ENCODE measurements around the gene TRMO.
"Not testable (repeated sequence)": the region's sequence is repeated elsewhere in the genome, so short reads cannot be mapped to it uniquely, and the experiment has no call there.

TRMO gene

GRCh38 chr9:97945470-97945869 lies 23.2 kb upstream of the TRMO start:
- H3K4me1 Mint-ChIP-seq, H3K27ac Mint-ChIP-seq, H3K36me3 Mint-ChIP-seq, H3K4me3 Mint-ChIP-seq, H3K27me3 Mint-ChIP-seq, H3K9me3 Mint-ChIP-seq: not testable (repeated sequence)

GRCh38 chr9:97944612-97945011 lies 22.3 kb upstream of the TRMO start:
- H3K36me3 Mint-ChIP-seq, result no peaks in the 10 kb centered on the region
- no peak overlapping the region for H3K27ac Mint-ChIP-seq
- H3K4me3 Mint-ChIP-seq, result no peak overlapping the region
- H3K27me3 Mint-ChIP-seq, result no peaks in the 10 kb centered on the region
- H3K9me3 Mint-ChIP-seq, result no peaks in the 10 kb centered on the region
- no peaks in the 10 kb centered on the region for H3K4me1 Mint-ChIP-seq

DNA sequence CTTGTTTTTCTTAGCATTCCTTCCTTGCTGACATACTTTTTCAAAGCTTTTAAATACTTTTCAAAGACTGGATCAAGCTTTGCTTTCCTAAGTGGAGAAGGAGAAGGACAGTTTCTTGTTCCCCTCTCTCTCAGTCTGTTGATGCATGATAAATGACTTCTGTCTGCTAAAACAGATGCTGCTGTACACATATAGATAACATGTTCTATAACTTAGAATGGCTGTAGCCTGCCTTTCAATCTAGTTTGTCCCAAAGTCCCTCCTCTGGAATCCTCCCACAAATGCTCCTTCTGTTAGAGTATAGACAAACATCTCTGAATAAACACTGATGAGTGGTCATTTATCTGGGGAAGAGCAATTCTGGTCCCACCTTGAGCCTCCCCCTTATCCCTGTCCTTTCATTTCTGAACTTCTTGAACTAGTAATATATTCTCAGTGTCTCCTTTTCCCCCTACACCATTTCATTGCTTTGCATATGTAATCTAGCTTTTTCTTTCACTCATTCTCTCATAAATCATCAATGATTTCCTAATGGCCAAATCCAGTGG lies 21.1 kb upstream of the TRMO start:
- H3K4me3 Mint-ChIP-seq, result no peak overlapping the region
- no peak overlapping the region for H3K27ac Mint-ChIP-seq
- peaks cover 8% of the 10 kb centered on the region for H3K4me1 Mint-ChIP-seq
- no peaks in the 10 kb centered on the region for H3K9me3 Mint-ChIP-seq
- no peaks in the 10 kb centered on the region for H3K27me3 Mint-ChIP-seq
- no peaks in the 10 kb centered on the region for H3K36me3 Mint-ChIP-seq

GRCh38 chr9:97941323-97941722 lies 19.0 kb upstream of the TRMO start:
- no peaks in the 10 kb centered on the region for H3K27me3 Mint-ChIP-seq
- no peak overlapping the region for H3K4me3 Mint-ChIP-seq
- H3K4me1 Mint-ChIP-seq, result peaks cover 25% of the 10 kb centered on the region
- no peaks in the 10 kb centered on the region for H3K36me3 Mint-ChIP-seq
- H3K9me3 Mint-ChIP-seq, result no peaks in the 10 kb centered on the region
- no peak overlapping the region for H3K27ac Mint-ChIP-seq

DNA sequence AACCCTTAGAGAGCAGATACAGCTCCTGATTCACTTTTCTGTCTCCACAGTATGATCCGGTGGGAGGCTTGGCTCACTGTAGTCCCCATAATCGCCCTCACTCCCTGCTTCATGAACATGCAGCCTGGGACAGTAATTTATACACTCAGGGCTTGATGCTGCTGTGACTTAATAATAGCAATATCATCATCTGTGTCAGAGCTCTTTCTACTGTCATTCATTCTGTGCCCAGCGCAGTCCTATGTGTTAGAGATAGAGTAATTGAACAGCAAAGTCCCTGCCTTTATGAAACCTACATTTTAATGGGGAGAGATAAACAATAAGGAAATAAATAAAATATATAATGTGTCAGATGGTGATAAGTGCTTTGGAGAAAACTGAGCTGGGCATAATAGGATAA lies 18.4 kb upstream of the TRMO start:
- Mint-ChIP-seq H3K27ac (no peak overlapping the region), H3K4me1 (peaks cover 29% of the 10 kb centered on the region), H3K36me3 (no peaks in the 10 kb centered on the region), H3K4me3 (no peak overlapping the region), H3K27me3 (no peaks in the 10 kb centered on the region), H3K9me3 (no peaks in the 10 kb centered on the region)

DNA sequence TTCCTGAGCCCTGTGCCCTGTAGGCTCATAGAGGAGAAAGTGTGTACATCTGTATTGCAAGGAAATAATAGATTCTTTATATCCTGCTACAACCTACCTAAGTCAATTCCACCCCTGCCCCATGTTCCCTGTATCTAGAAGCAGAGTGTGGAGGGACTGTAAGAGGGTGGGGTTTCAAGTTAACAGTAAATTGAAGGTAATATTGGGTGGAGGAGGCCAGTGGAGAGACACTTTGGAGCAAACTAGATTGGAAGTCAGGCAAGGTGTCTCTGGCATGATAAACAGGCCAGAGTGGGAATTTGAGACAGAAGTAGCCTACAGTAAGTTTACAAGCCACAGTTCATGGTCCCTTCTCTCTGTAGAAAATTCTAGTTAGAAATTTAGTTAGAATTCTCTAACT lies 17.9 kb upstream of the TRMO start:
- Mint-ChIP-seq H3K4me1 (peaks cover 33% of the 10 kb centered on the region), H3K4me3 (no peak overlapping the region), H3K36me3 (no peaks in the 10 kb centered on the region), H3K27me3 (no peaks in the 10 kb centered on the region), H3K9me3 (no peaks in the 10 kb centered on the region), H3K27ac (no peak overlapping the region)

DNA sequence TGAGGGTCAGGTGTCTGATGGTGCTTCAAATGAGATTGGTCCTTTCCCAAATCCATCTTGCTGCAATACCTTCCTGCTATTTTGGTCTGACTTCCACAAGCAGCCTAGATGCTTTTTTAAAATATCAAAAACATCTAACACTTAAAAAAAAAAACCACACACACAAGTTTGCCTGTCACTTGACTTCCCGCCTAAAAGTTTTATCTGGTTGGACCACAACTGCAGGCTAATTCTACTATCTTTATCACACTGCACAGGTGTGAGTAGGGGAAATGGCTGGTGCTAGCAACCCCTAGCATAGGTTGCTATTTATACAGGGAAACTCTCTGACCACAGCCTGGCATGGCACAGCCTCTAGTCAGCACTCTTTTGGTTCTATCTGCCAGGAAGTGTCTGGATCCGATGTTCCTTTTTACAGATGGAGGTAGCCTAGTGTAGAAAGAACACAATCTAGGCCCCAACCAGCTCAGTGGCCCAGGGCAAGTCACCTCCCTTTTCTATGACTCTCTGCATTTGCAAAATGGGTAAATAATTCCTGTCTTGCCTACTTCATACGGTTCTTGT lies 15.9 kb upstream of the TRMO start, which contains the start of gene HEMGN:
Gene HEMGN, minus strand, starts transcription at position 92 of the 564 bp plus-strand sequence. Its CDS starts 36 bp downstream, at position 56.
- peak within 1 kb of the TSS; percentile 92 for H3K27ac Mint-ChIP-seq
- H3K9me3 Mint-ChIP-seq, result no peaks in the 10 kb centered on the region
- H3K27me3 Mint-ChIP-seq, result no peaks in the 10 kb centered on the region
- H3K4me1 Mint-ChIP-seq, result peaks cover 50% of the 10 kb centered on the region
- peak within 1 kb of the TSS; percentile 40 for H3K4me3 Mint-ChIP-seq
- H3K36me3 Mint-ChIP-seq, result no peaks in the 10 kb centered on the region

GRCh38 chr9:97936998-97937397 lies 14.7 kb upstream of the TRMO start:
- H3K4me1 Mint-ChIP-seq, result peaks cover 55% of the 10 kb centered on the region
- H3K27me3 Mint-ChIP-seq, result no peaks in the 10 kb centered on the region
- H3K4me3 Mint-ChIP-seq, result no peak overlapping the region
- no peak overlapping the region for H3K27ac Mint-ChIP-seq
- H3K36me3 Mint-ChIP-seq, result no peaks in the 10 kb centered on the region
- no peaks in the 10 kb centered on the region for H3K9me3 Mint-ChIP-seq

- Mint-ChIP-seq H3K9me3 (no peaks in the 10 kb centered on the region), H3K27ac (no peak overlapping the region), H3K4me1 (peaks cover 71% of the 10 kb centered on the region), H3K36me3 (no peaks in the 10 kb centered on the region), H3K4me3 (no peak overlapping the region), H3K27me3 (no peaks in the 10 kb centered on the region)
These were observed 13.0 kb upstream of the TRMO start for GRCh38 chr9:97935276-97935675.

GRCh38 chr9:97934321-97935115 lies 12.2 kb upstream of the TRMO start:
- Mint-ChIP-seq H3K9me3 (no peaks in the 10 kb centered on the region), H3K4me3 (no peak overlapping the region), H3K27ac (peak overlapping the region; percentile 41), H3K27me3 (no peaks in the 10 kb centered on the region), H3K4me1 (peaks cover 79% of the 10 kb centered on the region), H3K36me3 (no peaks in the 10 kb centered on the region)

DNA sequence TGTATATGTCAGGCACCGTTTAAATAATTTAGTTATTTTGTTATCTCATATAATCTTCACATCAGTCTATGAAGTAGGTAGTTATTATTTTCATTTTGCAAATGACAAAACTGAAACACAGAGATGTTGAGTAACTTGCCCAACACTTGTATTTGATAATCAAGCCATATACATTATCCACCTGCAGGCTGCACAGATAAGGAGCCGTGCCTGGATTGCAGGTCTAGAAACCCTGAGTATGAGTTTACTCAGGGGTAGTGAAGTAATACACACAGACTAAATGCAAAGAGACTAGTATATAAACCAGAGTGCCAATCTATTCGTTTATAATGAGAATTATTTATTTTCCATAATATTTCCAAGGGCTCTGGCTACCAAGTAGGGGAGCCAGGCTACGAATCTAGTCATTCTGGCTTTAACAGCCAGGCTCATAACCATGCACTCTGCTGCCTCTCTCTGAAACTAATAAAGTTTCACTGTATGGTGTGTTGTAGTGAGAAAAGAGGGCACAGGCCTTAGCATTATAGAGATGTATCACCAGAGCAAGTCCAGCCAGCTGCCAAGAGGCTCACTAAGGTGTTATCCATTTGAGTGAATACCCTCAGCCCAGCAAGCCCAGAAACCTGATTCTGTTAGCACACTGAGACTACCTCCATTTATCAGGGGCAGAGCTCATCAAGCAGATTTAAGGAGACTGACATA lies 11.1 kb upstream of the TRMO start:
- H3K36me3 Mint-ChIP-seq, result no peaks in the 10 kb centered on the region
- H3K4me1 Mint-ChIP-seq, result peaks cover 82% of the 10 kb centered on the region
- no peak overlapping the region for H3K4me3 Mint-ChIP-seq

GRCh38 chr9:97930972-97931371 lies 8.7 kb upstream of the TRMO start:
- Mint-ChIP-seq H3K27ac (peak overlapping the region; percentile 96), H3K36me3 (no peaks in the 10 kb centered on the region), H3K4me3 (peak overlapping the region; percentile 65), H3K4me1 (peaks cover 63% of the 10 kb centered on the region), H3K27me3 (no peaks in the 10 kb centered on the region), H3K9me3 (no peaks in the 10 kb centered on the region)

More for the DNA sequence above, 11.1 kb upstream of the TRMO start:
- Mint-ChIP-seq H3K9me3 (no peaks in the 10 kb centered on the region), H3K27ac (peak overlapping the region; percentile 8), H3K27me3 (no peaks in the 10 kb centered on the region)

DNA sequence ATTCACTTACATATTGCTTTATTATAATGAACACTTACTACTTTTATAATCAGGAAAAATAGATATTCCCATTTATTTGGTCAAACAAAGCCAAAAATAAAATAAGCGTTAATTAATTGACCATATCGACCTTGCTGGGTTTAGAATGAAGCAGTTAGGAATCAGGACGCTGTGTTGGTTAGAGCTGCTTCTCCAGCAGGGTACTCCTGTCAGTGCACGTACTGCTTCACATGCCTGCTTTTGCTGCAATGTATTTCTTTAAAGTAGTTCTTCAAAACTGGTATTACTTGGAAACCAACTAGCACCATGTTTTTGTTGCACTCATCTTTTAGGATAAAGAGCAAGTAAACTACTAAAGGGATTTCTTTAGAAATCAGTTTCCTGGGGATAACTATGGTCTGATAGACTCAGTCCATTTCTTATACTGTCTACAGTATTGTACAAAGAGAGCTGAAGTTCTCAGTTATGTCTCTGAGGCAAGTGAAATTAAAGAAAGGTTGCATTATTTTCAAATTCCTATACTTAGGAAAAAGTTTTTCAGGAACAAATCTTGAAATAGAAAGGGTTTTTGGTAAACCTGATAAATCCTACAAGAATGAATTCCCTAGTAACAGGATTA lies 6.8 kb upstream of the TRMO start:
- H3K27ac Mint-ChIP-seq, result peak overlapping the region; percentile 79
- H3K4me3 Mint-ChIP-seq, result peak overlapping the region; percentile 66
- H3K36me3 Mint-ChIP-seq, result no peaks in the 10 kb centered on the region
- no peaks in the 10 kb centered on the region for H3K27me3 Mint-ChIP-seq
- H3K4me1 Mint-ChIP-seq, result peaks cover 48% of the 10 kb centered on the region
- no peaks in the 10 kb centered on the region for H3K9me3 Mint-ChIP-seq

DNA sequence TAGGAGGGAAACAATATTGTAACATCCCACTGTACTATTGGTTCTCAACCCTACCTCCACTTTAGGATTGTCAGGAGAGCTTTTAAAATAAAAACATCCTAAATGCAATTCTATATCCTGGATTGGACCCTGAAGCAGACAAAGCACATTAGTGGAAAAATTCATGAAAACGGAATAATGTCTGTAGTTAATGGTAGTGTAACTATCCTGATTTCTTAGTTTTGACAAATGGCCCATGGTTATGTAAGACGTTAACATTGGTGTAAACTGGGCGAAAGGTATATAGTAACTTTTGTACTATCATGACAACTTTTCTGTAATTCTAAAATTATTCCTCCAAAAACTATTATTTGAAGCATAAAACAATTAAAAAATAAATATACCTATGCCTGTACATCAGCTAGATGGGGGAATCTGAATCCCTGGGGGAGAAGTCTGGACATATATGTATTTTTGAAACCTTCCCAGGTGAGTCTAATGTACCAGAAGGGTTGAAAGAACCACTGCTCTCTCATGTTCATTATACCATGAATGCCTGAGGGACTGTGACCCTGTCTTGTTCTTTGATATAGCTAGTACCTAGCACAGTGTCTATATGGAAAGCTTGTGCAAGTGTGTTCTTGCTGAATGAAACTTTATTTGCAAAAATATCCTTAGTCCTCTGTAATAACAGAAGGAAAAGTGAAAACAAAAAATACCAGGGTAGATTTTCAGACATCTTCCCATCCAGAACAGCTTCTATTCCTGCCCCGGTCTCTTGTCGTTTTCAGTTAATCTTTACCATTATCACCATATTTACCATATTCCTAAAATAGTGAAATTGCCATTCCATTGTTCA lies 3.4 kb upstream of the TRMO start:
- no peaks in the 10 kb centered on the region for H3K9me3 Mint-ChIP-seq

GRCh38 chr9:97924386-97924785 lies 2.1 kb upstream of the TRMO start:
- Mint-ChIP-seq H3K4me1 (peaks cover 45% of the 10 kb centered on the region), H3K27ac (no peak overlapping the region), H3K27me3 (no peaks in the 10 kb centered on the region), H3K36me3 (peaks cover 2% of the 10 kb centered on the region), H3K9me3 (no peaks in the 10 kb centered on the region), H3K4me3 (no peak overlapping the region)

More for the DNA sequence above, 3.4 kb upstream of the TRMO start:
- Mint-ChIP-seq H3K36me3 (peaks cover 2% of the 10 kb centered on the region), H3K27ac (no peak overlapping the region), H3K4me1 (peaks cover 45% of the 10 kb centered on the region), H3K4me3 (no peak overlapping the region), H3K27me3 (no peaks in the 10 kb centered on the region)

Measured in activated naive CD4-positive, alpha-beta T cell treated with anti-CD3 and anti-CD28 coated beads, Interleukin-2, amount 50 U/mL, for 24 hours (primary cell).